ENCODE results near the gene C5orf47.

The C5orf47 gene

DNA sequence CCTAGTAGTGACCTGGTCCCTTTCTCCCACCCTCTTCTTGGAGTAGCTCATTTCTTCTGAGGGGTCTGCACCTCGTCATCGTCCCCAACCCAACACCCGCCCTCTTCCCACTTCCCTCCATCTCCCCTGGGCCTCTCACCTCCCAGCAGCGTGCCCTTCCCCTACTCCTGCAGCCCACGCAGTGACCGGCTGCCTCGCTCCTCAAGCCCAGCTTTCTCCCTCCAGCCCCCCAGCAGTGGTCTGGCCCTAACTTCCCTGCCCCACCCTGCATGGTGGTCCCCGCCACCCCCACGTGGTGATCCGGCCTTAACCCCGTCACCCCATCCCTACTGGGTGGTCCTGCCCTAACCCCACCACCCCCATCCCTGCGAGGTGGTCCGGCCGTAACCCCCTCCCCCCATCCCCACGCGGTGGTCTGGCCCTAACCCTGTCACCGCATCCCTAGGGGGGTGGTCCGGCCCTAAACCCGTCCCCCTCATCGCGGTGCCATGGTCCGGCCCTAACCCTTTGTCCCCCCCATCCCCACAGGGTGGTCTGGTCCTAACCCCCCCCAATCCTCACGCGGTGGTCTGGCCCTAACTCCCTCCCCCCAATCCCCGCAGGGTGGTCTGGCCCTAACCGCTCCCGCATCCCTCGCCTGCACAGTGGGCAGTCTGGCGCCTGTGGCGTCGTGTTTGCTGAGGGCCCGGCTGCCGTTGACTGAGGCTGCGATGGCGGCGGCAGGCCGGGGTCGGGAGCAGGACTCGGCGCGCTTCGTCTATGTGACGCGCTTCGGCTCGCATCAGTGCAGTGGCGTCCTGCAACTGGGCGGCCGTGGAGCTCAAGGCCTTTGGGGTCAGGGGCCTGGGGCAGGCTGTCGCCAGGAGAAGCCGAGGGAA lies at the start of gene C5orf47:
TSS of gene C5orf47 (plus strand) at position 617 of the 878 bp plus-strand sequence. CDS start at position 711, 94 bp downstream.
- DNase-seq (ENCODE audit: low read depth in 3 of 3): no peak

DNA sequence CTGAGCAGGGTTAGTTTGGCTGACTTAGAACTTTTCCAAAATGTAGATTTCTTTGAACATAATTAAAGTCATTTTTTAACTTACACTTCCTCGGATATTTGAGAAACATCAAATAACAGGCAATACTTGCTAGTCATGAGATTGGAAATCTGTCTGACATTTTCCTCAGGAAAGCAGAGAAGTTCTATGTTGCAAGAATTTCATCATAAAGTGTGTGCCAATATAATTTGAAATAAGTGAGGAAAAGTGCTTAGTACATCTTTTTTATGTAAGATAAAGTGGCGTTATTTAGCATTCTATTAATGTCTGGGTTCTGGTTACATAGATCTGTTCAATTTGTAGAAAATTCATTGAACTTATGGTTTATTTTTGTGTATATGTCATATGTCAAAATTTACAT lies 48.7 kb upstream of the C5orf47 start:
- no peak for DNase-seq (ENCODE audit: low read depth in 3 of 3)

DNA sequence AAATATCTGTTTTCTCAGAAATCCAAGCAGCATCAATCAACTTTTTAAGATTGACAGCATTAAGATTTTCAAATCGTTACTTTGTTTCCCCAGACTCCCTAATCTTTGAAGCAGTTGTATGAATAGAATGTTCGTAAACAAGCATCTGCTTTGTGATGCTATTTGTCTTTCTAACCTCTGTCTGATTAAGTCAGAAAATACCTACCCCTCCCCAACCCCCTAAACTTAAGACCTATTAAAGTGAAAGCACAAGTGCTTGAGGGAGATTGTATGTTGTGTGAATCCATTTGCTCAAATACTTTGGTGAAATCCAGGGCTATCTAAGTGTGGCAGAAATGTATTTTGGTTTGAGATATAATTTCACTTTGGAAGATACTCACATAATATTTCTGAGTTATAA lies 47.9 kb upstream of the C5orf47 start:
- no peak for DNase-seq (ENCODE audit: low read depth in 3 of 3)

- no peak for DNase-seq (ENCODE audit: low read depth in 3 of 3)
These were observed 47.1 kb upstream of the C5orf47 start for GRCh38 chr5:173941758-173942401.

- DNase-seq (ENCODE audit: low read depth in 3 of 3): no peak
These were observed 44.5 kb upstream of the C5orf47 start for GRCh38 chr5:173944511-173944910.

- DNase-seq (ENCODE audit: low read depth in 3 of 3): no peak
These were observed 43.8 kb upstream of the C5orf47 start for GRCh38 chr5:173945160-173945559.

DNA sequence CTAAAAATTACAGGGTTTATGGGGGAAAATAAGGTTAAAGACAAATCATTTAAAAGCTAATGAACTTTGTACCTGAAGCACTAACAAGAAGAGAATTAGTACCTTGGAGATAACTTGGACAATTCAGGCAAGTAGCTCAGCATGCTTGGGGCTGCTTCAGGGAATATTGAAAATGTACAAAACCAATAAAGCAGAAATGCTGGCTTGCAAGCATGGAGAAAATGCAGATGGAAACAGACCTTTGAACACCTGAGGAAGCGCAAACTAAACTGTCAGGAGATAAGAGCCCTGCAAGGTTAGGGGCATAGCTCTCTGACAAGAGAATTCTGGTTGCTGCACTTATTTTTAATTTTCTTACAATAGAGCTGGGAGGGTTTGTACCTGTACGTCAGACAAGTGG lies 42.6 kb upstream of the C5orf47 start:
- DNase-seq (ENCODE audit: low read depth in 3 of 3): no peak

DNA sequence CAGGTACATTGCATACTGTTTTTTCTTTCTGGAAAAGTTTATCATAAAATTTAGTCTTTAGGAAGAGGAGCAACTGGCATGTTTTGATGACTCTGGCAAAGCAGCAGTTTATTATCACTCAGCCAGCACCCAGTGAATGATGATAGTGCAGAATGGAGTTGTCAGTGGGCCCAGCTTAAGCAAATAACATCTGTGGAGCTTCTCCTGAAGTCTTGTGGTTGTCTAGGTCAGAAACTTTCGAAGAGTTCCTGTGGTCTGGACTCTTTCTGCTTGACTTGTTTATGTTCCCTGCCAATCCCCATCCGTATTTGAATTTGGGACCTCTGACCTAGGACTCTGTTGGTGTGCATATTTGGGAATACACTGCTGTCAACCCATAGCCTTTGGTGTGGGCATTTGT lies 38.1 kb upstream of the C5orf47 start:
- DNase-seq (ENCODE audit: low read depth in 3 of 3): no peak

DNA sequence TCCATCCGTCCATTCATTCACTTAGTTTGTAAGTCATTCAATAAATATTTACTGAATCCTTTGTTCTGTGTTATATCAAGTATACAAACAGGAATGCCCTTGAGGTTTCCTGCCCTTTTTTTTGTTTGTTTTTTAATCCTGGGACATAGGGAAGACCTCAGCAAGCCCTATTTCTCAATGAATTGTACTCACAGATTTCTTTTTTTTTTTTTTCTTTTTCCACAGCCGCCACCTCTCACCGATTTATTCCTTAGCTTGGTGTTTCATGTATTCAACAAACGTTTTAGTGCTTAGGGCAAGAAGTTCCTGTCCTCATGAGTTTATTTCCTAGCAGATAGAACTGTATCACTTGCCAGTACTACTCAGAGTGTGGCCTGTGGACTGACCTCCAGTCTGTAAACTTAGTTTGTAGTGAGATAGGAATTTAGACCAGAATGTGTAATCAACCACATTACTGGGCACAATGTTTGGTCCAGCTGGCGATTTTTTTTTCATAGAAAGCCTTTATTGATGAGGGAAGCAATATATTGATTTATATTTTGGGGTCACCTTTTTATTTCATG lies 35.4 kb upstream of the C5orf47 start:
- DNase-seq (ENCODE audit: low read depth in 3 of 3): no peak

- DNase-seq (ENCODE audit: low read depth in 3 of 3): no peak
These were observed 34.1 kb upstream of the C5orf47 start for GRCh38 chr5:173954671-173955521.

GRCh38 chr5:173960986-173961385 lies 28.0 kb upstream of the C5orf47 start:
- no peak for DNase-seq (ENCODE audit: low read depth in 3 of 3)

- DNase-seq (ENCODE audit: low read depth in 3 of 3): no peak
These were observed 27.6 kb upstream of the C5orf47 start for GRCh38 chr5:173961418-173961817.

DNA sequence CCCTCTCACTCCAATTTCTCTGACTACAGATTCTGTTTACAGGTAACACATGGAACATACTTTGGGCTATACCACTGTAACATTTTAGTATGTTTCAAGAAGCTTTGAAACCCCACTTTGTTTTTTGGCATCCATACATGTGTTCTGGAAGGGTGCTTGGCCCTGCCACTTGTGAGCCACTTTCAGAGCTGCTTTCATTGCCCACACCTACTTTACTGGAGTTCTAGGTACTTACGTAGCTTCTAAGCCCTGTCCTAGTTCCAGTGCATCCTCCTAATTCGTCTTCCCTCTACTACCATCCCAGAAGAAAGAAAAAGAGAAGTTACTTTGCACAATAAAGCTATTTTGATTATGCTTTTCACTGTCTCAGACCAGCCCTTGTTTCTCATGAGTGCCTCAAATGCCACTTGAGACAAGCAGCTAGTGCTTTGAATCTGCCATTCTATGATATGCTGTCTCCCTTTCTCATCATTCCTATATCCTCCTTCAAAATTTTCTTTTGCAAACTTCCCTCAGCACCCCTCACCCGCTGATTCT lies 26.5 kb upstream of the C5orf47 start:
- no peak for DNase-seq (ENCODE audit: low read depth in 3 of 3)

- no peak for DNase-seq (ENCODE audit: low read depth in 3 of 3)
These were observed 25.7 kb upstream of the C5orf47 start for GRCh38 chr5:173963182-173963838.

GRCh38 chr5:173963867-173964441 lies 25.0 kb upstream of the C5orf47 start:
- DNase-seq (ENCODE audit: low read depth in 3 of 3): no peak

GRCh38 chr5:173964506-173964905 lies 24.5 kb upstream of the C5orf47 start:
- DNase-seq (ENCODE audit: low read depth in 3 of 3): no peak

- DNase-seq (ENCODE audit: low read depth in 3 of 3): no peak
These were observed 21.7 kb upstream of the C5orf47 start for GRCh38 chr5:173967241-173967640.

DNA sequence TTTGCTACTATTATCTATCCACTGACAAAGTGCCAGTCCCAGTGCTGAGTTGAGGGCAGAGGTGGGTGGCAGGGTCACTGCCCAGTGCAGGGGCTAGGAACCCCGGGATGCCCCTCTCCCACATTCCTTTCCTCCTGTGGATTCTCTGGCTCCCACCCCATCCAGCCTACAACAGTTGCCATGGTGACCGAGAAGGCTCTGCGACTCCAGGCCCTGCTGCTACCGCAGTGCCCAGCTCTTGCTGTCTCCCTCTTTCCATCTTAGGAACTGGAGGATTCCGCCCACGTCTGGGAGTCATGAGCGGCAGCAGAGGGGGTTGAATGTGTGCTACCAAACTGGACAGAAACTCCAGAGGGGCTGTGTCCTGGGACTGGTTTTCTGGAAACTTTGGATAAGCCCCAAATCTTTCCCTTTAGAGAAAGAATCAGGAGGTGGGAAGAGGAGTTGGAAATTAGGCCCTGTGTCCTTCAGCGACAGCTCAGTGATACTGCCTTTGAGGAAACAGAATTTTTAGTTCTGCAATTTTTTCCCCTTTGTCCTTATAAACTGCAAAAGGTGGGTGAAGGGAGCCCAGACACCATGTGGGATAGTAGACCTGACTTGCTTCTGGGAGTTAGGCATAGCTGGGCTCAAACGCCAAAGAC lies 20.7 kb upstream of the C5orf47 start:
- no peak for DNase-seq (ENCODE audit: low read depth in 3 of 3)

GRCh38 chr5:173969167-173970049 lies 19.6 kb upstream of the C5orf47 start:
- no peak for DNase-seq (ENCODE audit: low read depth in 3 of 3)
